HCT116 (cell line): ENCODE data around the gene CRIP3. TPM values are rescaled to one million over a fixed set of nuclear protein-coding genes. Genes with fewer than 3 reads are reported as not detected.

ENCODE experiments used
- ATAC-seq: fragments of 200-7000 bp; cut with Tn5 transposase; 2 replicates; pipeline ENCODE4 v1.9.1; 2020; ENCODE audit warnings: mild to moderate bottlenecking, moderate library complexity
- BruUV-seq: library from RNA; stranded (reverse); fragments of 400-500 nt; replicated peaks from 2 replicates; lab custom pipeline; 2021; lab: Mats Ljungman, UMichigan
- CTCF ChIA-PET: fragments of 300-600 bp; sonication (Branson Sonifier 250); formaldehyde crosslinking; loops from one replicate; lab custom pipeline; 2021; ENCODE audit warnings: antibody characterized with exemption; lab: Charles Lee
- POLR2A ChIA-PET: fragments of 300-600, 350-600 bp; sonication (Branson Sonifier 250); formaldehyde crosslinking; loops from one replicate; lab custom pipeline; 2021; ENCODE audit warnings: antibody characterized with exemption; lab: Charles Lee
- RAD21 ChIA-PET, 2 experiments: fragments of 300-600 bp; sonication (Branson Sonifier 250); formaldehyde crosslinking; loops; one replicate each; lab custom pipeline; 2023; ENCODE audit warnings: low total read pairs in 2 of 2; ENCODE audit not compliant: uncharacterized antibody in 2 of 2, unreplicated experiment in 2 of 2, low non-redundant PET in 1 of 2; lab: Charles Lee
- DNase-seq: peaks from one replicate; pipeline ENCODE4 v3.0.0-alpha.2; 2010; ENCODE audit warnings: low read depth, low spot score
- H2AFZ ChIP-seq: fragments of 200-600 bp; shearing (Covaris generic), sonication (generic); 2 replicates; pipeline ENCODE4 v1.6.1; 2017; ENCODE audit warnings: low read depth, mixed run types, mixed read lengths, antibody characterized with exemption, low read length; ENCODE audit not compliant: poor library complexity, severe bottlenecking
- H3K27ac ChIP-seq: 2 replicates; pipeline ENCODE4 v1.5.1; 2012; ENCODE audit warnings: low read depth, low read length
- H3K27me3 ChIP-seq: fragments of 200-600 bp; sonication (generic); 2 replicates; pipeline ENCODE4 v1.6.1; 2016; ENCODE audit warnings: mixed run types, low read length, mixed read lengths; ENCODE audit not compliant: insufficient read depth
- H3K36me3 ChIP-seq, 2 experiments: fragments of 200-500 bp in 1 of 2; fragments of 200-600 bp in 1 of 2; sonication (Bioruptor generic) in 1 of 2; sonication (generic) in 1 of 2; 2 replicates each; pipeline versions ENCODE4 v1.5.1 to v1.6.1; 2014 to 2016; ENCODE audit warnings: low read length in 2 of 2, inconsistent platforms in 1 of 2, mixed read lengths in 1 of 2, mixed run types in 1 of 2; ENCODE audit not compliant: insufficient read depth in 2 of 2, control insufficient read depth in 1 of 2
- H3K4me1 ChIP-seq, 2 experiments: fragments of 200-600 bp in 1 of 2; sonication (generic) in 1 of 2; 2 replicates each; pipeline versions ENCODE4 v1.5.1 to v1.6.1; 2012 to 2017; ENCODE audit warnings: low read length in 2 of 2, inconsistent platforms in 1 of 2, mild to moderate bottlenecking in 1 of 2, mixed read lengths in 1 of 2, mixed run types in 1 of 2, moderate library complexity in 1 of 2; ENCODE audit not compliant: insufficient read depth in 2 of 2, control insufficient read depth in 1 of 2
- H3K4me2 ChIP-seq: fragments of 200-600 bp; sonication (generic); 2 replicates; pipeline ENCODE4 v1.6.1; 2017; ENCODE audit warnings: mixed run types, low read length, mixed read lengths
- H3K4me3 ChIP-seq, 2 experiments: fragments of 200-600 bp in 1 of 2; sonication (generic) in 1 of 2; replicated peaks in 1 of 2; 2 replicates each; pipeline ENCODE4 v1.5.1; 2011 to 2016; ENCODE audit warnings: low read length in 2 of 2, control low read depth in 1 of 2, low read depth in 1 of 2, mild to moderate bottlenecking in 1 of 2, mixed read lengths in 1 of 2, mixed run types in 1 of 2
- H3K79me2 ChIP-seq: fragments of 200-600 bp; sonication (generic); 2 replicates; pipeline ENCODE4 v1.6.1; 2017; ENCODE audit warnings: mild to moderate bottlenecking, mixed run types, low read length, moderate library complexity, mixed read lengths; ENCODE audit not compliant: insufficient read depth
- H3K9ac ChIP-seq: fragments of 200-600 bp; sonication (generic); 2 replicates; pipeline ENCODE4 v1.6.1; 2016; ENCODE audit warnings: low read length, mixed read lengths
- H3K9me2 ChIP-seq: fragments of 200-600 bp; sonication (generic), shearing (Covaris generic); 2 replicates; pipeline ENCODE4 v1.6.1; 2017; ENCODE audit warnings: mixed run types, mild to moderate bottlenecking, moderate library complexity; ENCODE audit not compliant: insufficient read depth
- H3K9me3 ChIP-seq, 2 experiments: fragments of 200-500 bp in 1 of 2; fragments of 200-600 bp in 1 of 2; sonication (Bioruptor generic) in 1 of 2; sonication (generic) in 1 of 2; 2 replicates each; pipeline ENCODE4 v1.6.1; 2014 to 2017; ENCODE audit warnings: low read length in 2 of 2, mixed read lengths in 2 of 2, inconsistent platforms in 1 of 2, low read depth in 1 of 2, mild to moderate bottlenecking in 1 of 2, mixed run types in 1 of 2, moderate library complexity in 1 of 2; ENCODE audit not compliant: control insufficient read depth in 1 of 2, insufficient read depth in 1 of 2
- H4K20me1 ChIP-seq: fragments of 200-600 bp; sonication (generic), shearing (Covaris generic); 2 replicates; pipeline ENCODE4 v1.6.1; 2017; ENCODE audit warnings: mixed run types, mild to moderate bottlenecking, moderate library complexity; ENCODE audit not compliant: insufficient read depth
- CBX3 ChIP-seq: IDR thresholded peaks from 2 replicates; pipeline ENCODE4 v1.6.1; 2012; ENCODE audit warnings: low read depth
- EZH2phosphoT487 ChIP-seq: fragments of 200-600 bp; IDR thresholded peaks from 2 replicates; pipeline ENCODE4 v1.6.1; 2018; ENCODE audit warnings: antibody characterized with exemption, borderline replicate concordance
- JUND ChIP-seq: IDR thresholded peaks from 2 replicates; pipeline ENCODE4 v1.6.1; 2012
- POLR2A ChIP-seq: IDR thresholded peaks from 2 replicates; pipeline ENCODE4 v1.7.0; 2011; ENCODE audit warnings: borderline replicate concordance; ENCODE audit not compliant: insufficient read depth, insufficient read length; ENCODE audit errors: extremely low read depth
- RAD21 ChIP-seq: IDR thresholded peaks from 2 replicates; pipeline ENCODE4 v1.6.1; 2012; ENCODE audit warnings: low read depth, mild to moderate bottlenecking
- SRF ChIP-seq: IDR thresholded peaks from 2 replicates; pipeline ENCODE4 v1.6.1; 2012; ENCODE audit warnings: low read depth
- ZFX ChIP-seq: fragments of 450-650 bp; IDR thresholded peaks from 2 replicates; pipeline ENCODE4 v1.6.1; 2017
- ZNF274 ChIP-seq: fragments of 200-500 bp; sonication (Bioruptor generic); IDR thresholded peaks from 2 replicates; pipeline ENCODE4 v1.6.1; 2014; ENCODE audit warnings: mild to moderate bottlenecking, low read depth, low read length, inconsistent platforms
- intact Hi-C: fragments of 100-400 bp; cut with micrococcal nuclease; formaldehyde crosslinking; loops from 2 replicates; pipeline ENCODE4 v1.10.0; 2022
- total RNA-seq: library from RNA; stranded (reverse); gene quantifications from one replicate; pipeline ENCODE4 v1.2.1, GENCODE V29; 2021; ENCODE audit not compliant: unreplicated experiment
- TF ChIP-seq, protein P1 (sequence below): IDR thresholded peaks from 2 replicates; pipeline ENCODE4 v1.6.1; 2012; ENCODE audit warnings: low read depth
- TF ChIP-seq, protein P2 (sequence below): IDR thresholded peaks from 2 replicates; pipeline ENCODE4 v1.6.1; 2012
- TF ChIP-seq, protein P3 (sequence below), 3 experiments: fragments of 200-600 bp in 1 of 3; sonication (generic) in 1 of 3; IDR thresholded peaks in 2 of 3; conservative IDR thresholded peaks in 1 of 3; 2 replicates each; pipeline ENCODE4 v1.5.1; 2012 to 2017; ENCODE audit warnings: low read depth in 2 of 3, low read length in 2 of 3, antibody characterized with exemption in 1 of 3, borderline replicate concordance in 1 of 3, control low read depth in 1 of 3, mild to moderate bottlenecking in 1 of 3, mixed read lengths in 1 of 3, mixed run types in 1 of 3, moderate library complexity in 1 of 3; ENCODE audit not compliant: insufficient read depth in 1 of 3

CRIP3 gene
- total RNA-seq, 1 experiment from 2014 or later, result not detected

DNA sequence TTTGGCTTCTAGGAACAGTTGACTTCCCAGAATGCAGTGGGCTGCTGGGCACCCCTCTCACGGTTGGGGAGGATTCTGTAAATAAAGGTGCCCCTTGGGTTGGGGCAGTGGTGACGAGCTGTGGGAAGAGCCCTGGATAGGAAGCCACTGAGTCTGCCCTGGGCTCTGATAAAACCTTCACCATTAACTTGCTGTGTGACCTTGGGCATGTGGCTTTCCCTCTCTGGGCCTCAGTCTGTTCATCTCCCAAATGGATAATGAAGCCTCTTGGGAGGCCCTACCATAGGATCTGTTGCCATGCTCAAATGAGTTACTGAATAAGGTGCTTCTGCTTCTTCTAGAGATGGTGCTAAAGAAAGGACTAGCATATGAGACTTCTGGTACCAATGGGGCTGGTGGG is 3.7 kb downstream of the CRIP3 start:
- H3K36me3 ChIP-seq, result no peaks in the 10 kb centered on the region
- DNase-seq (no peak), ATAC-seq (no peak)
- H4K20me1 ChIP-seq, result no peaks in the 10 kb centered on the region
- no peak overlapping the region for H3K4me2 ChIP-seq
- no peaks in the 10 kb centered on the region for H3K27me3 ChIP-seq
- BruUV-seq, result no TSS peak
- H3K4me1 ChIP-seq, result no peaks in the 10 kb centered on the region
- CTCF ChIA-PET, result no interaction called here
- intact Hi-C loops, result no loop called here
- TF ChIP-seq ZNF274, result no peak
- TF ChIP-seq CBX3, result no peak
- no peak for TF ChIP-seq SRF
- no peak for TF ChIP-seq JUND
- TF ChIP-seq RAD21, result no peak
- TF ChIP-seq, protein P1, sequence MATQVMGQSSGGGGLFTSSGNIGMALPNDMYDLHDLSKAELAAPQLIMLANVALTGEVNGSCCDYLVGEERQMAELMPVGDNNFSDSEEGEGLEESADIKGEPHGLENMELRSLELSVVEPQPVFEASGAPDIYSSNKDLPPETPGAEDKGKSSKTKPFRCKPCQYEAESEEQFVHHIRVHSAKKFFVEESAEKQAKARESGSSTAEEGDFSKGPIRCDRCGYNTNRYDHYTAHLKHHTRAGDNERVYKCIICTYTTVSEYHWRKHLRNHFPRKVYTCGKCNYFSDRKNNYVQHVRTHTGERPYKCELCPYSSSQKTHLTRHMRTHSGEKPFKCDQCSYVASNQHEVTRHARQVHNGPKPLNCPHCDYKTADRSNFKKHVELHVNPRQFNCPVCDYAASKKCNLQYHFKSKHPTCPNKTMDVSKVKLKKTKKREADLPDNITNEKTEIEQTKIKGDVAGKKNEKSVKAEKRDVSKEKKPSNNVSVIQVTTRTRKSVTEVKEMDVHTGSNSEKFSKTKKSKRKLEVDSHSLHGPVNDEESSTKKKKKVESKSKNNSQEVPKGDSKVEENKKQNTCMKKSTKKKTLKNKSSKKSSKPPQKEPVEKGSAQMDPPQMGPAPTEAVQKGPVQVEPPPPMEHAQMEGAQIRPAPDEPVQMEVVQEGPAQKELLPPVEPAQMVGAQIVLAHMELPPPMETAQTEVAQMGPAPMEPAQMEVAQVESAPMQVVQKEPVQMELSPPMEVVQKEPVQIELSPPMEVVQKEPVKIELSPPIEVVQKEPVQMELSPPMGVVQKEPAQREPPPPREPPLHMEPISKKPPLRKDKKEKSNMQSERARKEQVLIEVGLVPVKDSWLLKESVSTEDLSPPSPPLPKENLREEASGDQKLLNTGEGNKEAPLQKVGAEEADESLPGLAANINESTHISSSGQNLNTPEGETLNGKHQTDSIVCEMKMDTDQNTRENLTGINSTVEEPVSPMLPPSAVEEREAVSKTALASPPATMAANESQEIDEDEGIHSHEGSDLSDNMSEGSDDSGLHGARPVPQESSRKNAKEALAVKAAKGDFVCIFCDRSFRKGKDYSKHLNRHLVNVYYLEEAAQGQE, result no peak
- no peak for TF ChIP-seq POLR2A
- POLR2A ChIA-PET, result no interaction called here
- H3K79me2 ChIP-seq, result no peaks in the 10 kb centered on the region
- no peak overlapping the region for H3K9ac ChIP-seq
- no peak overlapping the region for H2AFZ ChIP-seq
- no peaks in the 10 kb centered on the region for H3K9me3 ChIP-seq
- no peak overlapping the region for H3K4me3 ChIP-seq
- no peak overlapping the region for H3K27ac ChIP-seq
- RAD21 ChIA-PET, result no interaction called here
- H3K9me2 ChIP-seq, result no peaks in the 10 kb centered on the region

DNA sequence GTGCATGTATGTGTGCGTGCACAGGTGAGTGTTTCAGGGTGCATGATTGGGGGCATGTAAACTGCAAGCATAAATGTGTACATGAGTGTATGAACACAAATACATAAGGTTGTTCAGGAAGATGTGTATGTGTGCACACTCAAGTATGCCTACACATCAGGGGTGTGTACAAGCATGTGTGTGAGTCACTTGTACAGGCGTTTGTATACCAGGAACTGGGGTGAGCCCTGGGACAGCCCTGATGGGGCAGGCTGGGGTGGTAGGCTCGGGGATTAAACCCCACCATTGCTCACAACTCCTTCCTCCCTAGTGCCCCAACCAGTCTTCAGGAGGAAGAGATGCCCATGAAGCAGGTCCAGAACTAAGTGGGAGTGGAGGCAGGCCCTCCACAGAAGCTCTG is 4.3 kb downstream of the CRIP3 start:
- H3K27ac ChIP-seq, result no peak overlapping the region
- no peaks in the 10 kb centered on the region for H3K9me2 ChIP-seq
- ChIA-PET CTCF (no interaction called here), POLR2A (no interaction called here), RAD21 (no interaction called here)
- H3K9ac ChIP-seq, result no peak overlapping the region
- no peak for ATAC-seq
- H3K27me3 ChIP-seq, result no peaks in the 10 kb centered on the region
- no peaks in the 10 kb centered on the region for H4K20me1 ChIP-seq
- no peak for TF ChIP-seq ZFX
- TF ChIP-seq, protein P2, sequence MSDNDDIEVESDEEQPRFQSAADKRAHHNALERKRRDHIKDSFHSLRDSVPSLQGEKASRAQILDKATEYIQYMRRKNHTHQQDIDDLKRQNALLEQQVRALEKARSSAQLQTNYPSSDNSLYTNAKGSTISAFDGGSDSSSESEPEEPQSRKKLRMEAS, result no peak
- TF ChIP-seq, protein P3, sequence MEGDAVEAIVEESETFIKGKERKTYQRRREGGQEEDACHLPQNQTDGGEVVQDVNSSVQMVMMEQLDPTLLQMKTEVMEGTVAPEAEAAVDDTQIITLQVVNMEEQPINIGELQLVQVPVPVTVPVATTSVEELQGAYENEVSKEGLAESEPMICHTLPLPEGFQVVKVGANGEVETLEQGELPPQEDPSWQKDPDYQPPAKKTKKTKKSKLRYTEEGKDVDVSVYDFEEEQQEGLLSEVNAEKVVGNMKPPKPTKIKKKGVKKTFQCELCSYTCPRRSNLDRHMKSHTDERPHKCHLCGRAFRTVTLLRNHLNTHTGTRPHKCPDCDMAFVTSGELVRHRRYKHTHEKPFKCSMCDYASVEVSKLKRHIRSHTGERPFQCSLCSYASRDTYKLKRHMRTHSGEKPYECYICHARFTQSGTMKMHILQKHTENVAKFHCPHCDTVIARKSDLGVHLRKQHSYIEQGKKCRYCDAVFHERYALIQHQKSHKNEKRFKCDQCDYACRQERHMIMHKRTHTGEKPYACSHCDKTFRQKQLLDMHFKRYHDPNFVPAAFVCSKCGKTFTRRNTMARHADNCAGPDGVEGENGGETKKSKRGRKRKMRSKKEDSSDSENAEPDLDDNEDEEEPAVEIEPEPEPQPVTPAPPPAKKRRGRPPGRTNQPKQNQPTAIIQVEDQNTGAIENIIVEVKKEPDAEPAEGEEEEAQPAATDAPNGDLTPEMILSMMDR (IDR thresholded peaks at IDR 0.05 in 2 of 3, conservative IDR thresholded peaks at IDR 0.05 in 1 of 3; ENCODE audit: borderline replicate concordance in 1 of 3, insufficient read depth in 1 of 3, low read depth in 2 of 3, low read length in 2 of 3), result no peak
- no peak for TF ChIP-seq RAD21
- no peak for TF ChIP-seq EZH2phosphoT487
- no peaks in the 10 kb centered on the region for H3K4me1 ChIP-seq
- no peaks in the 10 kb centered on the region for H3K9me3 ChIP-seq
- intact Hi-C loops, result no loop called here
- no peak overlapping the region for H3K4me3 ChIP-seq
- no peaks in the 10 kb centered on the region for H3K36me3 ChIP-seq
- no TSS peak for BruUV-seq
- DNase-seq, result no peak
- H2AFZ ChIP-seq, result no peak overlapping the region
- H3K79me2 ChIP-seq, result no peaks in the 10 kb centered on the region
- H3K4me2 ChIP-seq, result no peak overlapping the region
